ENCODE results near the gene MTX1. TPM values are rescaled to one million over a fixed set of nuclear protein-coding genes. Genes with fewer than 3 reads are reported as not detected.
A peak's percentile ranks its signal among the peaks of the same experiment; 100 is the strongest.
"Not testable (repeated sequence)": the region's sequence is repeated elsewhere in the genome, so short reads cannot be mapped to it uniquely, and the experiment has no call there.

Gene MTX1
- total RNA-seq, 1 donor from 2014 or later, result 26.1 TPM

GRCh38 chr1:155210314-155211104 lies 2.0 kb downstream of the MTX1 start:
- H3K9me3 Mint-ChIP-seq (ENCODE audit: unreplicated experiment), result peaks cover 26% of the 10 kb centered on the region
- H3K36me3 Mint-ChIP-seq (ENCODE audit: unreplicated experiment), result peaks cover 4% of the 10 kb centered on the region
- no peak for TF ChIP-seq CTCF (IDR thresholded peaks at IDR 0.05; ENCODE audit: partially characterized antibody, unreplicated experiment)
- H3K27ac Mint-ChIP-seq (ENCODE audit: unreplicated experiment), result peak overlapping the region; percentile 6
- H3K27me3 Mint-ChIP-seq (ENCODE audit: unreplicated experiment), result peaks cover 20% of the 10 kb centered on the region
- no peak for DNase-seq
- H3K4me3 Mint-ChIP-seq (ENCODE audit: unreplicated experiment), result peak overlapping the region; percentile 54
- H3K4me1 Mint-ChIP-seq (ENCODE audit: low read depth, unreplicated experiment), result peaks cover 13% of the 10 kb centered on the region

- not testable (repeated sequence) for H3K4me1 Mint-ChIP-seq (ENCODE audit: low read depth, unreplicated experiment); H3K36me3 Mint-ChIP-seq (ENCODE audit: unreplicated experiment); DNase-seq; H3K4me3 Mint-ChIP-seq (ENCODE audit: unreplicated experiment); H3K27ac Mint-ChIP-seq (ENCODE audit: unreplicated experiment)
- peaks cover 22% of the 10 kb centered on the region for H3K9me3 Mint-ChIP-seq (ENCODE audit: unreplicated experiment)
- peaks cover 17% of the 10 kb centered on the region for H3K27me3 Mint-ChIP-seq (ENCODE audit: unreplicated experiment)
These were observed 3.0 kb downstream of the MTX1 start for GRCh38 chr1:155211381-155212050.

GRCh38 chr1:155212051-155212440 lies 3.6 kb downstream of the MTX1 start:
- DNase-seq; H3K27ac Mint-ChIP-seq (ENCODE audit: unreplicated experiment); H3K36me3 Mint-ChIP-seq (ENCODE audit: unreplicated experiment); H3K4me3 Mint-ChIP-seq (ENCODE audit: unreplicated experiment); H3K4me1 Mint-ChIP-seq (ENCODE audit: low read depth, unreplicated experiment): not testable (repeated sequence)
- Mint-ChIP-seq H3K27me3 (ENCODE audit: unreplicated experiment) (peaks cover 12% of the 10 kb centered on the region), H3K9me3 (ENCODE audit: unreplicated experiment) (peaks cover 18% of the 10 kb centered on the region)

GRCh38 chr1:155214702-155215101 lies 6.2 kb downstream of the MTX1 start:
- not testable (repeated sequence) for H3K4me1 Mint-ChIP-seq (ENCODE audit: low read depth, unreplicated experiment); H3K36me3 Mint-ChIP-seq (ENCODE audit: unreplicated experiment); H3K27ac Mint-ChIP-seq (ENCODE audit: unreplicated experiment); DNase-seq; H3K4me3 Mint-ChIP-seq (ENCODE audit: unreplicated experiment); H3K9me3 Mint-ChIP-seq (ENCODE audit: unreplicated experiment); H3K27me3 Mint-ChIP-seq (ENCODE audit: unreplicated experiment)

- H3K36me3 Mint-ChIP-seq (ENCODE audit: unreplicated experiment), result no peaks in the 10 kb centered on the region
- peak overlapping the region; percentile 73 for H3K27ac Mint-ChIP-seq (ENCODE audit: unreplicated experiment)
- no peak for TF ChIP-seq CTCF (IDR thresholded peaks at IDR 0.05; ENCODE audit: partially characterized antibody, unreplicated experiment)
- H3K27me3 Mint-ChIP-seq (ENCODE audit: unreplicated experiment), result no peaks in the 10 kb centered on the region
- peaks cover 4% of the 10 kb centered on the region for H3K9me3 Mint-ChIP-seq (ENCODE audit: unreplicated experiment)
- H3K4me3 Mint-ChIP-seq (ENCODE audit: unreplicated experiment), result peak overlapping the region; percentile 73
- H3K4me1 Mint-ChIP-seq (ENCODE audit: low read depth, unreplicated experiment), result no peaks in the 10 kb centered on the region
- no peak for DNase-seq
These were observed 10.5 kb downstream of the MTX1 start for GRCh38 chr1:155218854-155219591.

- Mint-ChIP-seq H3K27ac (ENCODE audit: unreplicated experiment) (peak overlapping the region; percentile 73), H3K4me3 (ENCODE audit: unreplicated experiment) (peak overlapping the region; percentile 54), H3K36me3 (ENCODE audit: unreplicated experiment) (no peaks in the 10 kb centered on the region), H3K4me1 (ENCODE audit: low read depth, unreplicated experiment) (no peaks in the 10 kb centered on the region), H3K27me3 (ENCODE audit: unreplicated experiment) (no peaks in the 10 kb centered on the region), H3K9me3 (ENCODE audit: unreplicated experiment) (peaks cover 4% of the 10 kb centered on the region)
- no peak for DNase-seq
- no peak for TF ChIP-seq CTCF (IDR thresholded peaks at IDR 0.05; ENCODE audit: partially characterized antibody, unreplicated experiment)
These were observed 11.1 kb downstream of the MTX1 start for GRCh38 chr1:155219592-155220031.

- H3K36me3 Mint-ChIP-seq (ENCODE audit: unreplicated experiment); H3K27me3 Mint-ChIP-seq (ENCODE audit: unreplicated experiment); H3K4me1 Mint-ChIP-seq (ENCODE audit: low read depth, unreplicated experiment); H3K9me3 Mint-ChIP-seq (ENCODE audit: unreplicated experiment); DNase-seq; H3K4me3 Mint-ChIP-seq (ENCODE audit: unreplicated experiment): not testable (repeated sequence)
- H3K27ac Mint-ChIP-seq (ENCODE audit: unreplicated experiment), result peak overlapping the region; percentile 12
These were observed 11.9 kb downstream of the MTX1 start for GRCh38 chr1:155220211-155220965.
